ENCODE results near the gene SLC7A5. TPM values are rescaled to one million over a fixed set of nuclear protein-coding genes. Genes with fewer than 3 reads are reported as not detected.

The SLC7A5 gene
- total RNA-seq = 15.3 and 18.0 TPM in 2 replicates

DNA sequence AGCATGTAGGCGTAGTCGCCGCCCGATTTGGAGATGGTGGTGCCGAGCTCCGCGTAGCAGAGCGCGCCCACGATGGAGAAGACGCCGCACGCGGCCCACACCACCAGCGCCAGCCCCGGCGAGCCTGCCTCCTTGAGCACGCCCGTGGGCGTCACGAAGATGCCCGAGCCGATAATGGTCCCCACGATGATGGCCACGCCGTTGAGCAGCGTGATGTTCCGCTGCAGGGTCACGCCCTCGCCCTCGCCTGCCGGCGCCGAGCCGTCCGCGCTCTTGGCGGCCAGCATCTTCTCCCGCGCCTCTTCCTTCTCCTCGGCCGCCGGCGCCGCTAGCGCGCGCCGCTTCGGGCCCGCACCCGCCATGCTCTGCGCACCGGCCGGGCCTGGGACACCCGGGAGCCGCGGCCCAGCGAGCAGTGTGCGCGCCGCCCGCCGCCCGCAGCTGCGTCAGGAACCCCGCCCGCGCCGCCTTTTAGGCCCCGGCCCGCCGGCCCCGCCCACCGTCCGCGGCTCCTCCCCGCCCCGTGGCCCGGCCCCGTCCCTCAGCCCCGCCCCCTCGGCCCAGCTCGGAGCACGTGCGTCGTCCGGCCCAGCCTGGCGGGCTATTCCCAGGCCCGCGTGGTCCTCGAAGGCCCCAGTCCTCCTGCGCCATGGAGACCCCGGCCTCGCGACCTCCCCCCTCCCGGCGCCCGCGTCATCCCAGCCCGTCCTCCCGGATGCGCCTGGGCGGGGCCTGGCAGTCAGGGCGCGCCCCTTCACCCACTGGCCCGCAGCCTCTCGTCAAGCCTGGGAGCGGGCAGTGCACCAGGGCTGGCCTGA is at the start of gene SLC7A5:
Gene SLC7A5, minus strand, starts transcription at position 447 of the 818 bp plus-strand sequence. Its CDS starts 85 bp downstream, at position 362.

Small RNAs within 50 kb of the gene (small RNA-seq; reads per million reads assigned to genes)
- gene MIR6775 = not detected

Other genes starting within 250 kb of the SLC7A5 start
- 33.6 and 36.6 TPM in 2 replicates for gene KLHDC4, start 103.5 kb downstream of the SLC7A5 start, total RNA-seq
- not detected in 2 replicates for gene CA5A, start 67.0 kb upstream of the SLC7A5 start, total RNA-seq
- 21.4 and 27.8 TPM in 2 replicates for gene BANP, start 81.9 kb upstream of the SLC7A5 start, total RNA-seq

Data from thoracic aorta endothelial cell (primary cell).